ELF-1 (cell line): ENCODE measurements around the gene CD7.

Experiments
- DNase-seq: peaks from one replicate; pipeline ENCODE4 v3.0.0-alpha.2; 2016; ENCODE audit warnings: low read depth, low spot score

The CD7 gene

GRCh38 chr17:82278786-82279391 is 38.5 kb downstream of the CD7 start:
- DNase-seq = no peak

GRCh38 chr17:82278308-82278707 is 39.1 kb downstream of the CD7 start:
- no peak for DNase-seq

GRCh38 chr17:82277851-82278250 is 39.6 kb downstream of the CD7 start:
- DNase-seq = no peak

GRCh38 chr17:82276938-82277337 is 40.5 kb downstream of the CD7 start:
- DNase-seq = no peak

- DNase-seq = no peak
Measured at GRCh38 chr17:82275326-82275725, 42.1 kb downstream of the CD7 start.

GRCh38 chr17:82274134-82275020 is 43.0 kb downstream of the CD7 start:
- DNase-seq = no peak

- DNase-seq = peak; percentile 90
Measured at GRCh38 chr17:82273327-82274133, 43.9 kb downstream of the CD7 start, which contains the start of gene CSNK1D. Gene CSNK1D, minus strand, starts transcription at chr17:82273700. Its CDS starts 319 bp downstream, at chr17:82273381.

- DNase-seq = no peak
Measured at GRCh38 chr17:82272495-82273326, 44.7 kb downstream of the CD7 start.

GRCh38 chr17:82271401-82271800 is 46.0 kb downstream of the CD7 start:
- DNase-seq = no peak

GRCh38 chr17:82270651-82271050 is 46.8 kb downstream of the CD7 start:
- no peak for DNase-seq

GRCh38 chr17:82269882-82270500 is 47.4 kb downstream of the CD7 start:
- DNase-seq = no peak

GRCh38 chr17:82269138-82269881 is 48.1 kb downstream of the CD7 start:
- no peak for DNase-seq

- no peak for DNase-seq
Measured at GRCh38 chr17:82267575-82268379, 49.6 kb downstream of the CD7 start.

GRCh38 chr17:82266142-82266541 is 51.3 kb downstream of the CD7 start:
- no peak for DNase-seq
